PC-3 (cell line): ENCODE data around the gene NFKB1. TPM values are rescaled to one million over a fixed set of nuclear protein-coding genes. Genes with fewer than 3 reads are reported as not detected.

ENCODE experiments used
- ATAC-seq: fragments of 200-7000 bp; cut with Tn5 transposase; 2 replicates; pipeline ENCODE4 v1.9.1; 2020; ENCODE audit warnings: mild to moderate bottlenecking, moderate library complexity
- BruUV-seq: library from RNA; stranded (reverse); fragments of 400-500 nt; replicated peaks from 2 replicates; lab custom pipeline; 2021; lab: Mats Ljungman, UMichigan
- CTCF ChIA-PET: fragments of 300-600 bp; sonication (Branson Sonifier 250); formaldehyde crosslinking; loops from one replicate; lab custom pipeline; 2022; ENCODE audit warnings: antibody characterized with exemption; lab: Charles Lee
- POLR2A ChIA-PET: fragments of 300-600 bp; sonication (Branson Sonifier 250); formaldehyde crosslinking; loops from one replicate; lab custom pipeline; 2022; ENCODE audit warnings: antibody characterized with exemption; ENCODE audit not compliant: unreplicated experiment; lab: Charles Lee
- DNase-seq: peaks from one replicate; pipeline ENCODE4 v3.0.0-alpha.2; 2015
- H2AFZ ChIP-seq: fragments of 300-600 bp; sonication (generic); 2 replicates; pipeline ENCODE4 v1.6.0; 2016; ENCODE audit warnings: antibody characterized with exemption, low read length
- H3F3A ChIP-seq: fragments of 300-600 bp; sonication (generic); one replicate; pipeline ENCODE4 v1.6.0; 2017; ENCODE audit warnings: antibody characterized with exemption, low read length, control low read depth, mild to moderate bottlenecking; ENCODE audit not compliant: unreplicated experiment
- H3K27ac ChIP-seq: fragments of 300-600 bp; sonication (generic); 2 replicates; pipeline ENCODE4 v1.5.1; 2016; ENCODE audit warnings: mild to moderate bottlenecking, low read length
- H3K27me3 ChIP-seq: fragments of 300-600 bp; sonication (generic); 2 replicates; pipeline ENCODE4 v1.6.1; 2016; ENCODE audit warnings: low read length, mixed read lengths
- H3K36me3 ChIP-seq: fragments of 300-600 bp; sonication (generic); 2 replicates; pipeline ENCODE4 v1.6.1; 2016; ENCODE audit warnings: low read depth, mixed run types, low read length, mixed read lengths
- H3K4me1 ChIP-seq: fragments of 300-600 bp; sonication (generic); 2 replicates; pipeline ENCODE4 v1.5.1; 2016; ENCODE audit warnings: low read length; ENCODE audit not compliant: insufficient read depth
- H3K4me2 ChIP-seq: fragments of 300-600 bp; sonication (generic); 2 replicates; pipeline ENCODE4 v1.6.0; 2016; ENCODE audit warnings: low read length
- H3K4me3 ChIP-seq: fragments of 300-600 bp; sonication (generic); 2 replicates; pipeline ENCODE4 v1.5.1; 2016; ENCODE audit warnings: mild to moderate bottlenecking, low read length, mixed read lengths
- H3K79me2 ChIP-seq: fragments of 300-600 bp; sonication (generic); 2 replicates; pipeline ENCODE4 v1.6.1; 2017; ENCODE audit warnings: low read length, mixed read lengths
- H3K9ac ChIP-seq: fragments of 300-600 bp; sonication (generic); 2 replicates; pipeline ENCODE4 v1.6.0; 2016; ENCODE audit warnings: mild to moderate bottlenecking, low read length
- H3K9me2 ChIP-seq: fragments of 300-600 bp; sonication (generic); replicated peaks from 2 replicates; pipeline ENCODE4 v1.6.1; 2016; ENCODE audit warnings: mixed run types, low read length, mixed read lengths
- H3K9me3 ChIP-seq: fragments of 300-600 bp; sonication (generic); 2 replicates; pipeline ENCODE4 v1.6.1; 2016; ENCODE audit warnings: low read length, mixed read lengths
- H4K20me1 ChIP-seq: fragments of 300-600 bp; sonication (generic); 2 replicates; pipeline ENCODE4 v1.6.1; 2016; ENCODE audit warnings: low read length, mixed read lengths
- EZH2 ChIP-seq: fragments of 300-600 bp; sonication (generic); IDR thresholded peaks from one replicate; pipeline ENCODE4 v1.6.1; 2017; ENCODE audit warnings: antibody characterized with exemption, mild to moderate bottlenecking, low read length; ENCODE audit not compliant: unreplicated experiment
- EZH2phosphoT487 ChIP-seq: fragments of 300-600 bp; sonication (generic); IDR thresholded peaks from 2 replicates; pipeline ENCODE4 v1.6.1; 2018; ENCODE audit warnings: mild to moderate bottlenecking, antibody characterized with exemption, low read length, borderline replicate concordance
- intact Hi-C: fragments of 100-400 bp; cut with micrococcal nuclease; formaldehyde crosslinking; loops from 2 replicates; pipeline ENCODE4 v1.9.0; 2023
- total RNA-seq: library from RNA; depleted of rRNA; stranded (reverse); fragments of >200 nt; gene quantifications from 2 replicates; pipeline ENCODE4 v1.2.3, GENCODE V29; 2014
- TF ChIP-seq, protein P1 (sequence below): fragments of 300-600 bp; sonication (generic); conservative IDR thresholded peaks from 2 replicates; pipeline ENCODE4 v1.5.1; 2017; ENCODE audit warnings: antibody characterized with exemption, low read depth, mild to moderate bottlenecking, low read length

Gene NFKB1
- total RNA-seq, 1 experiment from 2014 or later: 22.2 TPM

DNA sequence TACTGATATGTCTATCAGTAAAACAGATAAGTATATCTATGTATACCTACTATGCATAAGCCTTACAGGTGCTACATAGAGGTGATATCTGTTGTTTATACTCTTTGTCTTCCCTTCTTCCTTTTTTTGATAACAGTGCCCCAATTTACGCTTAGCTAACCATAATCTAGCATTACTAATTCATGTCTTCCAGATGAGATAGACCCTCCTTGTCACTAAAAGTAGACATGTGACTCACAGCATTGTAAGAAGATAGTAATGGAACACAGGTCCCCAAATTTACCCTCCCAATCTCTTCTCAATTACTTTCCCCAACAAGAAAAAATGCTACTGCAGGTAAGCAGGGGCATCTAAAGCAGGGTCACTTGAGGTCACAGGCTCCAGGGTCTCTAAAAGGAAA lies 7.9 kb upstream of the NFKB1 start:
- Histone ChIP-seq H3K27ac (no peak overlapping the region), H4K20me1 (no peaks in the 10 kb centered on the region), H3K4me3 (no peak overlapping the region), H3K79me2 (no peaks in the 10 kb centered on the region), H2AFZ (no peak overlapping the region; the same call in 1 of the 2 replicates), H3K36me3 (no peaks in the 10 kb centered on the region), H3K4me1 (peaks cover 31% of the 10 kb centered on the region), H3K9ac (no peak overlapping the region), H3F3A (peaks cover 10% of the 10 kb centered on the region), H3K4me2 (peak overlapping the region; percentile 48), H3K9me3 (no peaks in the 10 kb centered on the region), H3K9me2 (no peaks in the 10 kb centered on the region), H3K27me3 (no peaks in the 10 kb centered on the region)
- TF ChIP-seq, protein P1, sequence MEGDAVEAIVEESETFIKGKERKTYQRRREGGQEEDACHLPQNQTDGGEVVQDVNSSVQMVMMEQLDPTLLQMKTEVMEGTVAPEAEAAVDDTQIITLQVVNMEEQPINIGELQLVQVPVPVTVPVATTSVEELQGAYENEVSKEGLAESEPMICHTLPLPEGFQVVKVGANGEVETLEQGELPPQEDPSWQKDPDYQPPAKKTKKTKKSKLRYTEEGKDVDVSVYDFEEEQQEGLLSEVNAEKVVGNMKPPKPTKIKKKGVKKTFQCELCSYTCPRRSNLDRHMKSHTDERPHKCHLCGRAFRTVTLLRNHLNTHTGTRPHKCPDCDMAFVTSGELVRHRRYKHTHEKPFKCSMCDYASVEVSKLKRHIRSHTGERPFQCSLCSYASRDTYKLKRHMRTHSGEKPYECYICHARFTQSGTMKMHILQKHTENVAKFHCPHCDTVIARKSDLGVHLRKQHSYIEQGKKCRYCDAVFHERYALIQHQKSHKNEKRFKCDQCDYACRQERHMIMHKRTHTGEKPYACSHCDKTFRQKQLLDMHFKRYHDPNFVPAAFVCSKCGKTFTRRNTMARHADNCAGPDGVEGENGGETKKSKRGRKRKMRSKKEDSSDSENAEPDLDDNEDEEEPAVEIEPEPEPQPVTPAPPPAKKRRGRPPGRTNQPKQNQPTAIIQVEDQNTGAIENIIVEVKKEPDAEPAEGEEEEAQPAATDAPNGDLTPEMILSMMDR: no peak
- TF ChIP-seq EZH2phosphoT487: no peak
- no peak for TF ChIP-seq EZH2
- no TSS peak for BruUV-seq
- CTCF ChIA-PET: no interaction called here
- DNase-seq: no peak
- intact Hi-C loops: no loop called here
- POLR2A ChIA-PET: no interaction called here
- peak; percentile 18; the same call in 1 of the 2 replicates for ATAC-seq

DNA sequence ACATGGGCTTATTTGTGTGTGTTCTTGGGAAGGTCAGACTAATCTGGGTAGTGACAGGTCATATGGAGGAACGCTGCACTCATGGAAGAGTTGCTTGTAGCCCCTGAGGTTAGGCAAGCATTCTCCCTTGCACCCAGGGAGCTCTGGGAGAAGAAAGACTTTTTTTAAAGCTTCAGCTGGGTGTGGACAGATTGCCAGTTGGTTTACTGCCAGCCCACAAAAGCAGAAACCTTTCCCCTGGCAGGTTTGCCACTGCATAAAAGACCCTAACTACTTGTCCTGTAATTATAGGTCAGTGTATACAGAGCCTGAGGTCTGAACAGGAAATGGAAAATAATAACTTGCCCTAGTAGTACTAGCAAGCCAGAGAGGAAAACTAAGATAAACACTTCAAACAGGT lies 7.4 kb upstream of the NFKB1 start:
- no TSS peak for BruUV-seq
- ChIA-PET CTCF (no interaction called here), POLR2A (no interaction called here)
- no peaks in the 10 kb centered on the region for H4K20me1 ChIP-seq
- H2AFZ ChIP-seq: no peak overlapping the region; the same call in 1 of the 2 replicates
- H3K79me2 ChIP-seq: no peaks in the 10 kb centered on the region
- no peaks in the 10 kb centered on the region for H3K27me3 ChIP-seq
- intact Hi-C loops: no loop called here
- H3K9me2 ChIP-seq: no peaks in the 10 kb centered on the region
- H3K4me3 ChIP-seq: no peak overlapping the region
- H3F3A ChIP-seq: peaks cover 10% of the 10 kb centered on the region
- TF ChIP-seq EZH2phosphoT487 (no peak), EZH2 (no peak)
- TF ChIP-seq, protein P1: no peak
- ATAC-seq (peak; percentile 35; the same call in 1 of the 2 replicates), DNase-seq (peak; percentile 11)
- peak overlapping the region; percentile 48 for H3K4me2 ChIP-seq
- no peak overlapping the region for H3K9ac ChIP-seq
- peaks cover 31% of the 10 kb centered on the region for H3K4me1 ChIP-seq
- no peaks in the 10 kb centered on the region for H3K36me3 ChIP-seq
- H3K9me3 ChIP-seq: no peaks in the 10 kb centered on the region
- H3K27ac ChIP-seq: no peak overlapping the region

DNA sequence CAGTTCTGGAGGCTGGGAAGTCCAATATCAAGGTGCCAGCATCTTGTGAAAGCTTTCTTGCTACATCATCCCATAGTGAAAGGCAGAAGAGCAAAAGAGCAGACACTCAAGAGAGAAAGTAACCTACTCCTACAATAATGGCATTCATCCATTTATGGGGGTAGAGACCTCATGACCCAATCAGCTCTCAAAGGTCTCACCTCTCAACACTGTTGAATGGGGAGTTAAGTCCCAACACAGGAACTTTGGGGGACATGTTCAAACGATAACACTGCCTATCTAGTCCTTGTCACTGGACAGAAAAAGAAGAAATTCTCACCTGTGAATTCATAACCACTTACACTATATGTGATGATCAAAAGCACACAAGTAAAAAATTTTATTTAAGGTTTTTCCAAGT lies 6.6 kb upstream of the NFKB1 start:
- CTCF ChIA-PET: no interaction called here
- H4K20me1 ChIP-seq: no peaks in the 10 kb centered on the region
- DNase-seq (no peak), ATAC-seq (no peak)
- no peaks in the 10 kb centered on the region for H3K36me3 ChIP-seq
- no peak overlapping the region for H2AFZ ChIP-seq
- H3K9ac ChIP-seq: no peak overlapping the region
- H3K4me1 ChIP-seq: peaks cover 31% of the 10 kb centered on the region
- H3K9me2 ChIP-seq: no peaks in the 10 kb centered on the region
- no peak overlapping the region for H3K27ac ChIP-seq
- H3K4me2 ChIP-seq: no peak overlapping the region
- intact Hi-C loops: no loop called here
- POLR2A ChIA-PET: no interaction called here
- H3K79me2 ChIP-seq: no peaks in the 10 kb centered on the region
- no peaks in the 10 kb centered on the region for H3K9me3 ChIP-seq
- TF ChIP-seq EZH2 (no peak), EZH2phosphoT487 (no peak)
- TF ChIP-seq, protein P1: no peak
- no peaks in the 10 kb centered on the region for H3K27me3 ChIP-seq
- H3F3A ChIP-seq: peaks cover 10% of the 10 kb centered on the region
- H3K4me3 ChIP-seq: no peak overlapping the region
- BruUV-seq: no TSS peak
